LNCaP clone FGC (cell line): Measurements from ENCODE around the gene PTBP1.
A peak's percentile ranks its signal among the peaks of the same experiment; 100 is the strongest.

Experiments used
- DNase-seq: peaks from one replicate; pipeline ENCODE4 v3.0.0-alpha.2; 2011; ENCODE audit warnings: low read depth
- H3K4me3 ChIP-seq: 2 replicates; pipeline ENCODE4 v1.5.1; 2011; ENCODE audit warnings: mild to moderate bottlenecking, low read depth, low read length, control low read depth
- CTCF ChIP-seq: IDR thresholded peaks from 2 replicates; pipeline ENCODE4 v1.5.1; 2012; ENCODE audit warnings: mild to moderate bottlenecking; ENCODE audit not compliant: control insufficient read depth, insufficient read depth; ENCODE audit errors: extremely low read depth

The PTBP1 gene

GRCh38 chr19:802498-803098 lies 5.3 kb downstream of the PTBP1 start:
- H3K4me3 ChIP-seq = peak overlapping the region; percentile 94
- TF ChIP-seq CTCF = no peak
- no peak for DNase-seq

- no peak for TF ChIP-seq CTCF
- H3K4me3 ChIP-seq = no peak overlapping the region
- no peak for DNase-seq
These were observed 5.9 kb downstream of the PTBP1 start for GRCh38 chr19:803099-803561.

GRCh38 chr19:803686-804418 lies 6.6 kb downstream of the PTBP1 start:
- TF ChIP-seq CTCF = no peak
- H3K4me3 ChIP-seq = no peak overlapping the region
- no peak for DNase-seq

- TF ChIP-seq CTCF = no peak
- DNase-seq = no peak
- H3K4me3 ChIP-seq = no peak overlapping the region
These were observed 7.3 kb downstream of the PTBP1 start for GRCh38 chr19:804419-805165.

GRCh38 chr19:805166-805551 lies 7.9 kb downstream of the PTBP1 start:
- DNase-seq = no peak
- no peak for TF ChIP-seq CTCF
- H3K4me3 ChIP-seq = no peak overlapping the region

GRCh38 chr19:805600-806550 lies 8.6 kb downstream of the PTBP1 start:
- no peak for DNase-seq
- no peak for TF ChIP-seq CTCF

More at GRCh38 chr19:805600-806550, 8.6 kb downstream of the PTBP1 start:
- H3K4me3 ChIP-seq = no peak overlapping the region
